GM12878 (cell line): ENCODE data around the gene LIPG. TPM values are rescaled to one million over a fixed set of nuclear protein-coding genes. Genes with fewer than 3 reads are reported as not detected.

ENCODE experiments used
- ATAC-seq: fragments of 200-7000 bp; cut with Tn5 transposase; 3 replicates; pipeline ENCODE4 v1.9.1; 2020; ENCODE audit warnings: mild to moderate bottlenecking, moderate library complexity
- BruUV-seq: library from RNA; stranded (reverse); fragments of 400-500 nt; replicated peaks from 2 replicates; lab custom pipeline; 2021; lab: Mats Ljungman, UMichigan
- CTCF ChIA-PET: fragments of 300-600 bp; sonication (Branson Sonifier 250); formaldehyde crosslinking; extraction: SDS; loops from one replicate; lab custom pipeline; 2021; ENCODE audit warnings: inconsistent platforms; lab: Yijun Ruan, JAX
- POLR2A ChIA-PET: fragments of 350-600 bp; formaldehyde crosslinking; extraction: SDS; loops from one replicate; lab custom pipeline; 2021; ENCODE audit warnings: inconsistent platforms; lab: Charles Lee
- RAD21 ChIA-PET: fragments of 300-600 bp; sonication (Branson Sonifier 250); formaldehyde crosslinking; loops from one replicate; lab custom pipeline; 2023; ENCODE audit warnings: antibody characterized with exemption; ENCODE audit not compliant: unreplicated experiment; lab: Charles Lee
- SMC1A ChIA-PET: fragments of 300-600 bp; sonication (Branson Sonifier 250); formaldehyde crosslinking; loops from one replicate; lab custom pipeline; 2023; ENCODE audit not compliant: unreplicated experiment, uncharacterized antibody; lab: Charles Lee
- DNase-seq: peaks from one replicate; pipeline ENCODE4 v3.0.0-alpha.2; 2011; ENCODE audit warnings: low read depth, low spot score
- FAIRE-seq: peaks from 3 replicates; lab custom pipeline; 2011; peaks lifted over from hg19 to GRCh38; lab: Jason Lieb, UNC
- H2AFZ ChIP-seq: 2 replicates; pipeline ENCODE4 v1.6.0; 2011; ENCODE audit warnings: low read depth, low read length, control low read depth; ENCODE audit not compliant: control insufficient read depth
- H3K27ac ChIP-seq: 2 replicates; pipeline ENCODE4 v1.5.1; 2011; ENCODE audit warnings: control low read depth; ENCODE audit not compliant: control insufficient read depth, insufficient read depth
- H3K27me3 ChIP-seq, 2 experiments: replicated peaks in 1 of 2; 2 replicates each; pipeline versions ENCODE4 v1.6.0 to v1.6.1; 2011; ENCODE audit warnings: low read length in 1 of 2; ENCODE audit not compliant: control insufficient read depth in 2 of 2, insufficient read depth in 2 of 2
- H3K36me3 ChIP-seq, 2 experiments: 2 replicates each; pipeline ENCODE4 v1.5.1; 2011; ENCODE audit warnings: low read length in 1 of 2; ENCODE audit not compliant: control insufficient read depth in 2 of 2, insufficient read depth in 2 of 2
- H3K4me1 ChIP-seq: 2 replicates; pipeline ENCODE4 v1.6.1; 2011; ENCODE audit warnings: mild to moderate bottlenecking, low read length, moderate library complexity, mixed read lengths; ENCODE audit not compliant: control insufficient read depth, insufficient read depth
- H3K4me2 ChIP-seq: 2 replicates; pipeline ENCODE4 v1.6.0; 2011; ENCODE audit warnings: control low read depth; ENCODE audit not compliant: control insufficient read depth, insufficient read depth
- H3K4me3 ChIP-seq: fragments of 200-600 bp; sonication (generic); 2 replicates; pipeline ENCODE4 v1.5.1; 2016
- H3K79me2 ChIP-seq: 2 replicates; pipeline ENCODE4 v1.6.0; 2011; ENCODE audit warnings: low read length; ENCODE audit not compliant: control insufficient read depth, insufficient read depth
- H3K9ac ChIP-seq: 2 replicates; pipeline ENCODE4 v1.8.0; 2011; ENCODE audit warnings: low read length, control low read depth, mixed read lengths; ENCODE audit not compliant: control insufficient read depth, insufficient read depth
- H3K9me3 ChIP-seq: replicated peaks from 3 replicates; pipeline ENCODE4 v1.5.1; 2011; ENCODE audit warnings: mild to moderate bottlenecking, low read length; ENCODE audit not compliant: control insufficient read depth, insufficient read depth
- H4K20me1 ChIP-seq: 2 replicates; pipeline ENCODE4 v1.6.0; 2011; ENCODE audit not compliant: control insufficient read depth, insufficient read depth
- CTCF ChIP-seq, 3 experiments: IDR thresholded peaks in 2 of 3; conservative IDR thresholded peaks in 1 of 3; 2 replicates each; pipeline ENCODE4 v1.5.1; 2011; ENCODE audit warnings: low read depth in 3 of 3, low read length in 3 of 3, mild to moderate bottlenecking in 3 of 3, control low read depth in 2 of 3, moderate library complexity in 2 of 3, inconsistent platforms in 1 of 3, mixed read lengths in 1 of 3; ENCODE audit not compliant: control insufficient read depth in 2 of 3, insufficient read depth in 1 of 3; ENCODE audit errors: extremely low read depth in 1 of 3
- FOS ChIP-seq: IDR thresholded peaks from 3 replicates; pipeline ENCODE4 v1.6.1; 2011; ENCODE audit warnings: borderline replicate concordance; ENCODE audit not compliant: insufficient read length; ENCODE audit errors: extremely low read depth
- HSF1 ChIP-seq: fragments of 150-350 bp; IDR thresholded peaks from 2 replicates; pipeline ENCODE4 v1.6.1; 2014; ENCODE audit warnings: mild to moderate bottlenecking, low read depth, low read length
- JUNB ChIP-seq: IDR thresholded peaks from 2 replicates; pipeline ENCODE4 v1.6.1; 2016; ENCODE audit warnings: antibody characterized with exemption, mild to moderate bottlenecking
- MTA3 ChIP-seq: IDR thresholded peaks from 2 replicates; pipeline ENCODE4 v1.6.1; 2012; ENCODE audit warnings: low read length, inconsistent platforms, borderline replicate concordance
- NBN ChIP-seq: fragments of 450-650 bp; IDR thresholded peaks from 2 replicates; pipeline ENCODE4 v1.6.1; 2016
- POU2F2 ChIP-seq: IDR thresholded peaks from 3 replicates; pipeline ENCODE4 v1.6.1; 2011; ENCODE audit warnings: low read depth, mild to moderate bottlenecking, low read length, borderline replicate concordance
- RBBP5 ChIP-seq: fragments of 200-600 bp; sonication (generic); conservative IDR thresholded peaks from 2 replicates; pipeline ENCODE4 v1.6.1; 2016
- WGBS: methylation state at CpG from one replicate; pipeline ENCODE4 v1.1.6; 2016; ENCODE audit warnings: low lambda C conversion rate; ENCODE audit not compliant: insufficient replicate concordance, insufficient coverage; ENCODE audit errors: missing lambda C conversion rate; 5-methylcytosine and 5-hydroxymethylcytosine counted together
- in situ Hi-C: fragments of 300-500 bp; cut with MboI; formaldehyde crosslinking; loops from 9 replicates; pipeline ENCODE4 v1.14.3; 2018; ENCODE audit warnings: mixed read lengths
- intact Hi-C: fragments of 100-400 bp; cut with micrococcal nuclease; formaldehyde crosslinking; loops from one replicate; pipeline ENCODE4 v1.14.2; 2022; ENCODE audit not compliant: unreplicated experiment
- polyA plus RNA-seq, 11 experiments: library from polyadenylated mRNA; depleted of rRNA in 4 of 11; unstranded in 6 of 11; stranded (reverse) in 5 of 11; fragments of >200 nt; fragmentation: Nextera tagmentation in 4 of 11; fragmentation: Illumina TruSeq in 1 of 11; extraction: Ambion mirVana in 4 of 11; extraction: Trizol in 1 of 11; gene quantifications; 1 replicate in 1 of 11; 2 replicates in 10 of 11; pipeline versions ENCODE4 v1.2.1 to v1.2.3, GENCODE V29; 2011 to 2016; ENCODE audit warnings: inconsistent platforms in 2 of 11, missing spikeins in 2 of 11, low read depth in 1 of 11
- total RNA-seq, 4 experiments: library from RNA; depleted of rRNA in 3 of 4; stranded (reverse); fragments of >200 nt in 3 of 4; fragmentation: Illumina TruSeq in 1 of 4; extraction: Trizol in 1 of 4; gene quantifications; 2 replicates each; pipeline versions ENCODE4 v1.2.1 to v1.2.3, GENCODE V29; 2013 to 2021
- TF ChIP-seq, protein P1 (sequence below): fragments of 450-650 bp; IDR thresholded peaks from 2 replicates; pipeline ENCODE4 v1.6.1; 2017; ENCODE audit warnings: antibody characterized with exemption, mild to moderate bottlenecking, moderate library complexity

LIPG gene
- total and polyA plus RNA-seq, 10 of the 15 experiments (the other 5 are each of a cell fraction or from before 2014, with no cell fraction given), result 0.04 to 0.55 (median 0.18) TPM; not detected in 1

DNA sequence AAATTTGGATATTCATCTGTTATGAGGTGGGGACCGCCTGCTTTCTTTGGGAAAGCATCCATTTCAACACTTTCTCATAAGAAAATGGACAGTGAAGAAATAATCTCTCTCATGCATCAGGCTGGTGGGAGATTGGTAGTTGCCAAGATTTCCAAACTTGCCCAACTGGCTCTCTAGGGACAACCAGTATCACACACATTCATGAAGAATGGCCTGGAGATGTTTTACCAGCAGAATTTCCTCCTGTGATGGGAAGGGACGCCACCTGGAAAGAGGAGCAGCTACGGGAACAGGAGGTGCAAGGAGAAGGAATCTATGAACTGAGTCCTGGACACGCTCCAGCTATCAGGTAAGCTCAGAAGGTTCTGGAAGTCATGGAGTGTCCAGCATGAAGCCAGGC, 39.4 kb downstream of the LIPG start (continued):
- no peak for TF ChIP-seq HSF1
- no peak for TF ChIP-seq CTCF (IDR thresholded peaks at IDR 0.05 in 2 of 3, conservative IDR thresholded peaks at IDR 0.05 in 1 of 3; ENCODE audit: control insufficient read depth in 2 of 3, extremely low read depth in 1 of 3, insufficient read depth in 1 of 3, low read depth in 3 of 3, low read length in 3 of 3)
- TF ChIP-seq RBBP5, result no peak
- TF ChIP-seq NBN, result no peak
- TF ChIP-seq MTA3, result no peak
- TF ChIP-seq JUNB, result no peak

GRCh38 chr18:49608366-49609255, 46.8 kb downstream of the LIPG start:
- 25% methylated on average over 4 of the region's 4 CpGs for WGBS
- SMC1A ChIA-PET, result interaction anchor here (1.1 kb wide), 2 partner anchors 9 to 251 kb away, joined by 3 to 4 read pairs; no protein-coding TSS in a partner anchor
- BruUV-seq, result no TSS peak
- H3K9me3 ChIP-seq, result no peaks in the 10 kb centered on the region; the same call in 2 of the 3 replicates
- CTCF ChIA-PET, result interaction anchor here (1.4 kb wide), 1 partner anchor 9 kb away, joined by 4 read pairs; no protein-coding TSS in a partner anchor
- peaks cover 0 to 3% of the 10 kb centered on the region in 2 experiments; a peak in 1 of 4 replicates for H3K27me3 ChIP-seq
- H3K79me2 ChIP-seq, result no peaks in the 10 kb centered on the region
- no peak overlapping the region for H3K4me2 ChIP-seq
- no peak overlapping the region for H3K4me3 ChIP-seq
- no peaks in the 10 kb centered on the region for H3K36me3 ChIP-seq
- no peak overlapping the region for H2AFZ ChIP-seq
- H4K20me1 ChIP-seq, result no peaks in the 10 kb centered on the region
- no peak for TF ChIP-seq POU2F2
- TF ChIP-seq, protein P1, sequence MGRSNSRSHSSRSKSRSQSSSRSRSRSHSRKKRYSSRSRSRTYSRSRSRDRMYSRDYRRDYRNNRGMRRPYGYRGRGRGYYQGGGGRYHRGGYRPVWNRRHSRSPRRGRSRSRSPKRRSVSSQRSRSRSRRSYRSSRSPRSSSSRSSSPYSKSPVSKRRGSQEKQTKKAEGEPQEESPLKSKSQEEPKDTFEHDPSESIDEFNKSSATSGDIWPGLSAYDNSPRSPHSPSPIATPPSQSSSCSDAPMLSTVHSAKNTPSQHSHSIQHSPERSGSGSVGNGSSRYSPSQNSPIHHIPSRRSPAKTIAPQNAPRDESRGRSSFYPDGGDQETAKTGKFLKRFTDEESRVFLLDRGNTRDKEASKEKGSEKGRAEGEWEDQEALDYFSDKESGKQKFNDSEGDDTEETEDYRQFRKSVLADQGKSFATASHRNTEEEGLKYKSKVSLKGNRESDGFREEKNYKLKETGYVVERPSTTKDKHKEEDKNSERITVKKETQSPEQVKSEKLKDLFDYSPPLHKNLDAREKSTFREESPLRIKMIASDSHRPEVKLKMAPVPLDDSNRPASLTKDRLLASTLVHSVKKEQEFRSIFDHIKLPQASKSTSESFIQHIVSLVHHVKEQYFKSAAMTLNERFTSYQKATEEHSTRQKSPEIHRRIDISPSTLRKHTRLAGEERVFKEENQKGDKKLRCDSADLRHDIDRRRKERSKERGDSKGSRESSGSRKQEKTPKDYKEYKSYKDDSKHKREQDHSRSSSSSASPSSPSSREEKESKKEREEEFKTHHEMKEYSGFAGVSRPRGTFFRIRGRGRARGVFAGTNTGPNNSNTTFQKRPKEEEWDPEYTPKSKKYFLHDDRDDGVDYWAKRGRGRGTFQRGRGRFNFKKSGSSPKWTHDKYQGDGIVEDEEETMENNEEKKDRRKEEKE, result no peak
- TF ChIP-seq FOS, result no peak
- FAIRE-seq, result peak; percentile 23
- intact Hi-C loops (no loop called here), in situ Hi-C loops (no loop called here)
- no peak for DNase-seq
- RAD21 ChIA-PET, result no interaction called here
- no peak for ATAC-seq
- no peak overlapping the region for H3K9ac ChIP-seq
- H3K27ac ChIP-seq, result no peak overlapping the region
- H3K4me1 ChIP-seq, result peaks cover 10% of the 10 kb centered on the region
- POLR2A ChIA-PET, result no interaction called here
